Central memory CD8-positive, alpha-beta T cell (primary cell): ENCODE data around the gene NFATC3.

Experiments used
- ATAC-seq: fragments of 150-1000 bp; cut with Tn5 transposase; replicated peaks from 2 replicates; pipeline ENCODE4 v1.10.0; 2022; ENCODE audit warnings: mild to moderate bottlenecking, moderate FRiP score, moderate number of reproducible peaks; ENCODE audit not compliant: poor library complexity, severe bottlenecking; ENCODE audit errors: extremely low read depth
- DNase-seq, 2 donors: peaks; one replicate each; pipeline ENCODE4 v3.0.0; 2021; ENCODE audit warnings: low spot score in 2 of 2
- H3K27ac Mint-ChIP-seq: one replicate; pipeline ENCODE4 v1.8.0; 2022; ENCODE audit warnings: low read depth, mild to moderate bottlenecking, moderate library complexity, mixed read lengths
- H3K27me3 Mint-ChIP-seq: one replicate; pipeline ENCODE4 v1.8.0; 2022; ENCODE audit warnings: mixed read lengths
- H3K36me3 Mint-ChIP-seq: one replicate; pipeline ENCODE4 v1.8.0; 2022; ENCODE audit warnings: mild to moderate bottlenecking, moderate library complexity, mixed read lengths; ENCODE audit not compliant: insufficient read depth
- H3K4me1 Mint-ChIP-seq: one replicate; pipeline ENCODE4 v1.8.0; 2022; ENCODE audit warnings: mixed read lengths
- H3K4me3 Mint-ChIP-seq: one replicate; pipeline ENCODE4 v1.8.0; 2022; ENCODE audit warnings: mild to moderate bottlenecking, moderate library complexity, mixed read lengths
- H3K9me3 Mint-ChIP-seq: one replicate; pipeline ENCODE4 v1.8.0; 2022; ENCODE audit warnings: mixed read lengths

NFATC3 gene

DNA sequence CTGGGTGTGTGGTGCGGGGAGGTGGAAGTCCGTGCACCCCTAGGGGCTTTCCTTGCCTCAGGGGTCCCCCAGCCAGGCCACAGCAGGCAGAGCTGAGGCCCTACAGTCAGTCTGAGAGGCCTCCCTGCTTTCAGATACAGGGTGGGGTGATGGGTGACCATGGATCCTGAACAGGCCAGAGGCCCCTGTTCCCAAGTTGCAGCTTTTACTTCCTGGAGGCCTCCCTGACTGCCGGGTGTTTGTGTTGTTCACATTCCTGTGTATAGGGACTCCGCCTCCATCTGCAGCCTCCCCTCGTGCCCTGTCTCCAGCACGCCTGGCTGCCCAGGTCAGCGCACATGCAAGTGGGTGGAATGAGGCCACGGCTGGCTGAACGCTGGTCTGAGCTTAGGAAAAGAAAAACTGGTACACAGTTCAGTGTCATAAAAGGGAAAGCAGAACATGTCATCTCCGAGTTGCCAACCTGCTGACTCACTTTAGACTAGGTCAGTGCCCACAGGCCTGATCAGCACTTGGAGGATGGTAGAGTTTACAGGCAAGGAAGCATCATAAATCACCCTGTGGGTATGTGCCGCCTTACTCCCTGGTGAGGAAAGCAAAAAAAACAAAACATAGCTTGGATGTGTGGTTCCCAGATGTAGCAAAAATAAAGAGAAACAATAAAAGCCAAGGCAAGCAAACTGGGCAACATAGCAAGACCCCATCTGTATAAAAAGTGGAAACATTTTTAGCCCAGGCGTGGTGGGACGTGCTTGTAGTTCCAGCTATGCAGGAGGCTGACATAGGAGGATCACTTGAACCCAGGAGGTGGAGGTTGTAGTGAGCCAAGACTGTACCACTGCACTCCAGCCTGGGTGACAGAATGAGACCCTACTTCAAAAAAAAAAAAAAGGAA lies 173.0 kb downstream of the NFATC3 start:
- Mint-ChIP-seq H3K36me3 (peaks cover 12% of the 10 kb centered on the region), H3K4me1 (peaks cover 3% of the 10 kb centered on the region), H3K9me3 (no peaks in the 10 kb centered on the region), H3K27me3 (no peaks in the 10 kb centered on the region), H3K27ac (no peak overlapping the region), H3K4me3 (no peak overlapping the region)
- ATAC-seq (no peak), DNase-seq (no peak)

DNA sequence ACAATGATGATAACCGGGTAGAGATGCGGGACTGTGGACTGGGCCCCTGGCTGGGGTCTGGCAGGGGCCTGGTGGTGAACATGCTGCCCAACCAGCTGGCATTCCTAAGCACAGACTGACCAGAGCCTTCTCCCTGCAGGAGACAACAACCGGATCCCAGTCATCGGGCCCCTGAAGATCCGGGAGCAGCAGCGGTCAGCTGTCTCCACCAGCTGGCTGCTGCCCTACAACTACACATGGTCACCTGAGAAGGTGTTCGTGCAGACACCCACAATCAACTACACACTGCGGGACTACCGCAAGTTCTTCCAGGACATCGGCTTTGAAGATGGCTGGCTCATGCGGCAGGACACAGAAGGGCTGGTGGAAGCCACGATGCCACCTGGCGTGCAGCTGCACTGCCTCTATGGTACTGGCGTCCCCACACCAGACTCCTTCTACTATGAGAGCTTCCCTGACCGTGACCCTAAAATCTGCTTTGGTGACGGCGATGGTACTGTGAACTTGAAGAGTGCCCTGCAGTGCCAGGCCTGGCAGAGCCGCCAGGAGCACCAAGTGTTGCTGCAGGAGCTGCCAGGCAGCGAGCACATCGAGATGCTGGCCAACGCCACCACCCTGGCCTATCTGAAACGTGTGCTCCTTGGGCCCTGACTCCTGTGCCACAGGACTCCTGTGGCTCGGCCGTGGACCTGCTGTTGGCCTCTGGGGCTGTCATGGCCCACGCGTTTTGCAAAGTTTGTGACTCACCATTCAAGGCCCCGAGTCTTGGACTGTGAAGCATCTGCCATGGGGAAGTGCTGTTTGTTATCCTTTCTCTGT lies 174.0 kb downstream of the NFATC3 start:
- Mint-ChIP-seq H3K27me3 (no peaks in the 10 kb centered on the region), H3K36me3 (peaks cover 13% of the 10 kb centered on the region), H3K4me1 (peaks cover 11% of the 10 kb centered on the region)

DNA sequence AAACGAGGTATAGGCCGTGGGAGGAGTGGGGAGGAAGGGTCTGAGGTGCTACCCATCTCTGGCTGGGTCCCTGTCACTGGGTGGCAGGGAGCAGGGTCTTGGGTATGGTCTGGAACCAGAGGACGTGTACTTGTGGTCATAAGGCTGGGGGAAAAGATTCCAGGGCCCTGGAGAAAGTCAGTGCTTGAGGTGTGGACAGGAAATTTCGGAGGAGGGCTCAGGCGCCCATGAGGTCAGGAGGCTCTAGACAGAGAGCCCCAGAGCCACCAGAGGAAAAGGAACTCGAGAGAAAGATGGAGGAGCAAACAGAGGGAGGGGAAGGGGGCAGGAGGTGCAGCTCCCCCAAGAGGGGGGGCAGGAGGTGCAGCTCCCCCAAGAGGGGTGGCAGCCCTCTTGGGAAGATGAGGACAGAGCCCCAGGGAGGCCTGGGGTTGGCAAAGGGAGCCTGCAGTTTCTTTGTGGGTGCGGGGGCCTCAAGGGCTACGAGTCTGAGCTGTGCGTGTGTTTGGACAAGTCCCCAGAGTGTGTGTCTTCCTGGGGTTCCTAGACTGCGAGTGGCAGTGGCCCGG lies 178.5 kb downstream of the NFATC3 start:
- Mint-ChIP-seq H3K27me3 (no peaks in the 10 kb centered on the region), H3K27ac (peak overlapping the region; percentile 97), H3K4me3 (peak overlapping the region; percentile 86), H3K4me1 (peaks cover 40% of the 10 kb centered on the region), H3K9me3 (no peaks in the 10 kb centered on the region), H3K36me3 (peaks cover 18% of the 10 kb centered on the region)
- DNase-seq (no peak), ATAC-seq (peak; percentile 1)

More for the DNA sequence above, 174.0 kb downstream of the NFATC3 start:
- H3K27ac Mint-ChIP-seq = no peak overlapping the region
- DNase-seq = no peak
- no peak for ATAC-seq
- no peaks in the 10 kb centered on the region for H3K9me3 Mint-ChIP-seq
- H3K4me3 Mint-ChIP-seq = no peak overlapping the region

- Mint-ChIP-seq H3K27ac (peak within 1 kb of the TSS; percentile 97), H3K4me1 (peaks cover 47% of the 10 kb centered on the region), H3K36me3 (peaks cover 17% of the 10 kb centered on the region), H3K4me3 (peak within 1 kb of the TSS; percentile 86), H3K27me3 (no peaks in the 10 kb centered on the region), H3K9me3 (no peaks in the 10 kb centered on the region)
- ATAC-seq (peak; percentile 77), DNase-seq (peak; percentile 65 to 68)
Measured at GRCh38 chr16:68264128-68265077, 179.2 kb downstream of the NFATC3 start, which contains the start of gene SLC7A6. Gene SLC7A6, plus strand, starts transcription at chr16:68264526. Its CDS starts 10,201 bp downstream, at chr16:68274727.

- peak overlapping the region; percentile 86 for H3K4me3 Mint-ChIP-seq
- H3K4me1 Mint-ChIP-seq = peaks cover 50% of the 10 kb centered on the region
- no peak for DNase-seq
- no peaks in the 10 kb centered on the region for H3K27me3 Mint-ChIP-seq
- ATAC-seq = peak; percentile 15
- H3K36me3 Mint-ChIP-seq = peaks cover 17% of the 10 kb centered on the region
- H3K27ac Mint-ChIP-seq = peak overlapping the region; percentile 97
- H3K9me3 Mint-ChIP-seq = no peaks in the 10 kb centered on the region
Measured at GRCh38 chr16:68265078-68265920, 180.1 kb downstream of the NFATC3 start.

- H3K4me3 Mint-ChIP-seq = peak overlapping the region; percentile 9
Measured at GRCh38 chr16:68267612-68268405, 182.6 kb downstream of the NFATC3 start.

DNA sequence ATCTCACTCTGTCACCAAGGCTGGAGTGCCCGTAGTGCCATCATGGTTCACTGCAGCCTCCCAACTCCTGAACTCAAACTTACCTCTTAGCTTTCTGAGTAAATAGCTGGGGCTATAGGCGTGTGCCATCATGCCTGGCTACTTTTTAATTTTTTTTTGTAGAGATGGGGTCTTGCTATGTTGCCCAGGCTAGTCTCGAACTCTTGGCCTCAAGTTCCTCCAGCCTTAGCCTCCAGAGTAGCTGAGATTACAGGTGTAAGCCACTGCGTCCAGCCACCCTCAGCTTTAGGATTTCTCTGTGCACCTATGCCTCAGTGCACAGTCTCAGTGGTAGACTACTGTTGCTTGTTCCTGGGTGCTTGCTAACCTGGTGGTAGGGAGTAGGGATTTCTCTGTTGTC lies 184.6 kb downstream of the NFATC3 start:
- peaks cover 25% of the 10 kb centered on the region for H3K36me3 Mint-ChIP-seq
- ATAC-seq = no peak
- peaks cover 51% of the 10 kb centered on the region for H3K4me1 Mint-ChIP-seq
- H3K27me3 Mint-ChIP-seq = no peaks in the 10 kb centered on the region
- no peak overlapping the region for H3K4me3 Mint-ChIP-seq
- DNase-seq = no peak
- H3K27ac Mint-ChIP-seq = peak overlapping the region; percentile 42
- H3K9me3 Mint-ChIP-seq = no peaks in the 10 kb centered on the region

More at GRCh38 chr16:68267612-68268405, 182.6 kb downstream of the NFATC3 start:
- ATAC-seq = no peak
- no peaks in the 10 kb centered on the region for H3K9me3 Mint-ChIP-seq
- peak overlapping the region; percentile 97 for H3K27ac Mint-ChIP-seq
- H3K4me1 Mint-ChIP-seq = peaks cover 52% of the 10 kb centered on the region
- peaks cover 23% of the 10 kb centered on the region for H3K36me3 Mint-ChIP-seq
- H3K27me3 Mint-ChIP-seq = no peaks in the 10 kb centered on the region
- DNase-seq = no peak

DNA sequence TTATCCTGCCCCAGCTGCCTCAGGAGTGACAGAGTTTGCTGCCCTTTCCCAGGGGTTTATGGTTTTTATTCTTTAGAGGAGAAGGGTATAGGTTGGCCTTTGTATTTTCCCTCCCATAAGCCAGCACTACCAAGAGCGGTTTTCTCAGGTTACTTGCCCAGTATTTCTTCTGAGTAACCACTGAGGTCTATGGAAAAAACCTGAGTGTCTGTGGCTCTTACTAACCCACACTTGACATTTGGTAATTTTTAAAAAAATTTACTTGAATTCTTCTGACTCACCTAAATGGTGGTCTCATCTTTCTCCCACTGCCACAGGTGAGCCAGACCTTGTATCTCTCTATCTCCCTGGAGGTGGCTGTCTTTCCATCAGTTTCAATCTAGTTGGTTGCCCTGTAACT lies 185.2 kb downstream of the NFATC3 start:
- no peak for ATAC-seq
- Mint-ChIP-seq H3K27ac (no peak overlapping the region), H3K4me3 (no peak overlapping the region)

GRCh38 chr16:68272507-68273209 lies 187.5 kb downstream of the NFATC3 start:
- peaks cover 45% of the 10 kb centered on the region for H3K4me1 Mint-ChIP-seq
- DNase-seq = peak; percentile 31 to 32
- H3K9me3 Mint-ChIP-seq = no peaks in the 10 kb centered on the region
- no peaks in the 10 kb centered on the region for H3K27me3 Mint-ChIP-seq
- peak overlapping the region; percentile 42 for H3K27ac Mint-ChIP-seq
- ATAC-seq = no peak
- peak overlapping the region; percentile 47 for H3K4me3 Mint-ChIP-seq
- H3K36me3 Mint-ChIP-seq = peaks cover 21% of the 10 kb centered on the region

More for the DNA sequence above, 185.2 kb downstream of the NFATC3 start:
- Mint-ChIP-seq H3K27me3 (no peaks in the 10 kb centered on the region), H3K9me3 (no peaks in the 10 kb centered on the region), H3K36me3 (peaks cover 22% of the 10 kb centered on the region), H3K4me1 (peaks cover 49% of the 10 kb centered on the region)
- no peak for DNase-seq

DNA sequence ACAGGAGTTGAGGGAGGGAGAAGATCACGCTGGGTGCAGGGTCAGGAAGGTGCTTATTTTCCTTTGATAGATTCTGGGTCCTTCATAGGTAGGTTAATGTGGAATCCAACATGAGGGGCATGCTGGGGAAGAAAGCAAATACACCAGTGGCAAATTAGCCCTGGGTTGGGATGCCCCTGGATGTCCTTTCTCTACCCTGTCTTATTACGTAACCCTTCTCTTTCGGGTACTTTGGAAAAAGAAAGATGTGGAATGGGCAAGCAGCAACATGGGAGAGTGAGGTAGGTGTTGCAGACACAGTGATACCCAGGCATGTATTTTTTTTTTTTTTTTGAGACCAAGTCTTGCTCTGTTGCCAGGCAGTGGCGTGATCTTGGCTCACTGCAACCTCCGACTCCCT lies 188.3 kb downstream of the NFATC3 start:
- H3K36me3 Mint-ChIP-seq = peaks cover 21% of the 10 kb centered on the region
- H3K4me3 Mint-ChIP-seq = peak overlapping the region; percentile 47
- H3K27me3 Mint-ChIP-seq = no peaks in the 10 kb centered on the region
- H3K27ac Mint-ChIP-seq = peak overlapping the region; percentile 42
- H3K9me3 Mint-ChIP-seq = no peaks in the 10 kb centered on the region
- DNase-seq (no peak), ATAC-seq (no peak)
- H3K4me1 Mint-ChIP-seq = peaks cover 40% of the 10 kb centered on the region
